ENCODE data around the gene SCTR.

SCTR gene

DNA sequence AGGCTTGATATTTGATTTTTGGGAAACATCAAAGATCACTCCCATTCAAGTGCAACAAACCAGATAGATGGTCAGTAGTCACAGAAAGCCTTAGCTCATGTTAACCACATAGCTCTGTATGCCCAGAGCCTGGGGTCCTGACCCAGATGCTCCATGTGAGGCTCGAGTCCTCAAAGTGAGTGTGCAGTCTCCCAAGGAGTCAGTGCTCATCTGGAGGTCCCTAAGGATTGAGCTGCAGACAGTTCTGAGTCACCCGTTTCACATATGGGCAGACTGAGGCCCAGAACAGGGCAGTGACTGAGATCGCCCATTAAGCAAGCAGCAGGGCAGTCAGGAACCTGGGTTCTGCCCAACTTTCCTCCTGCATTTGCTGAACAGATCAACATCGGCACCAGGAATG is 83.4 kb downstream of the SCTR start:
- no peak for DNase-seq

DNA sequence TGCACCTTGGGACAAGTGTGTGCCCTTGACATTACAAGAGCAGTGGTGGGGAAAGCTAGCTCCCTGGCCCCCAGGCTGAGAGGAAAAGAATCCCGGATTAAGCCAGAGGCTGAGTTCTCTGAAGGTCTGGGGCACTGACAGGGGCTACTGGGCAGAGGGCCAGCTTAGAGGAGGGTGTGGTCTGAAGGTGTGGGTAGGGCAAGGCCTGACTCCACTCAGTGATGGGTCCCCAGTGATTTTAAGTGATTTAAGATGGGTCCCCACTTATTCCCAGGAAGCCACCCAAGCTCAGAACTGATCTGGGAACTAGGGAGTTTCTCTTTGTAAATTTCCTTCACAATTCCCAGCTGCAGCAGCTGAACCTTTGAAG is 83.8 kb downstream of the SCTR start:
- DNase-seq, result no peak

DNA sequence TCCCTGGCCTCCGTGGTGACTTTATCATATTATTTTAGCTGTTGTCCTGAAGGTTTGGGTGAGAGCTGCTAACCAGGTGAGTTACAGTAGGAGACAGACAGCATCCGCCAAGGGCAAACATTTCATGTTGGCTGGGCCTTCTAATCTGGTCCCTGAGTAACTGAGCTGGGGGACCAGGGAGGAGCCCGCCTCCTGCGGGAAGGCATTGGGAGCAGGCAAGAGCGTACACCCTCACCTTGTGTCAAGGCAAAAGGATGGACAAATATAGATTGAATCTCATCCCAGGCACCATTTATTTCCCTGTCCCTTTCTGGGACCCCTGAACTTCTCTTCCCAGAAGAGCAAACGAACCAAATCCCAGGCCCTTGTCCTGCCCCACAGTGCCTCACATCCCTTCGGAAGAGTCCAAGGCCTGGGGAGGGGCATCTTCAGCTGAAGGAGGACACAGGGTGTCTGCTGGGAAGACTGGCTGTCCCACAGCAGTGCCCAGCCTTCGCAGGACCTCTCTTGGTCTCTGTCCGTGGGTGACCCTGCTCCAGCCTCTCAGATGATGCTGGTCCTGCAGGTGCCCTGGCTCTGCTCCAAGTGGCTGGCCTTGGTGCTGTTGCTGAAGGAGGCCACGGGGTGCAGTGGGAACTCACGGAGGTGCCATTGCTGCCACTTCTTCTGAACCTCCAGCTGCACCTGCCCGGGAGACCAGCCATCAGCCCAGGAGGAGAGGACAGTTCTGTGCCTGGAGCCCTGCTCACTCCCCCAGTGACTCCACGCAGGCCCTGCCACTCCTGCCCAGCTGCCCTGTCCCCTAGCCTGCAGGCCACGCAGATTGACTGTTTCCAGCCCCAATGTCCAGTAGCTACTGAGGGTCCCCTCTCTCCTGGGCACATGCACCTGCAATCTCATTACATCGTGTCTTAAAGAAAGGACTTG is 84.4 kb downstream of the SCTR start:
- DNase-seq, result no peak

DNA sequence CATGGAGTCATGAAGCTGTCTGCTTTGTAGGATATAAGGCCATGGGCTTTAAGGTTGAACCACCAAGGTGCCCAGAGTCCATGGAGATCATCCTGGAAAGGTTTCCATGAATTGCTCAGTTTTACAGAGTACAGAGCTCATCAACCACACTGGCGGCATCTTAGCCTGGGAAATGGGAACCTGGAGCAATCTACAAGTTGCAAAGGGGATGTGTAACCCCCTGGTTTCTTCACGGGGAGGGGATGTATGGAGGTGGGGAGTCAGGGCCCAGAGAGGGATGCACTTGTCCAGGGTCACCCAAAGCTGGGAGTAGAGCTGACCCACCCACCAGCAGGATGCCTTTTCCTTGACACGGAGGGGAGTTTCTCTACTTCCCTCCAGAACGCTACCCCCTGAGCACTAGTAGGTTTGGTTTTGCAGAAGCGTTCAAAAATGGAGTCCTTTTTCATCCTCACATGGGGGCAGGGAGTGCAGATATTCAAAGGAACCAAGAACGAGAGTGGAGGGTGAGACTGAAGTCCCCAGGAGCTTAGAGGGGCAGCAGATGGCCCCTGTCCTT is 85.5 kb downstream of the SCTR start:
- DNase-seq, result no peak

DNA sequence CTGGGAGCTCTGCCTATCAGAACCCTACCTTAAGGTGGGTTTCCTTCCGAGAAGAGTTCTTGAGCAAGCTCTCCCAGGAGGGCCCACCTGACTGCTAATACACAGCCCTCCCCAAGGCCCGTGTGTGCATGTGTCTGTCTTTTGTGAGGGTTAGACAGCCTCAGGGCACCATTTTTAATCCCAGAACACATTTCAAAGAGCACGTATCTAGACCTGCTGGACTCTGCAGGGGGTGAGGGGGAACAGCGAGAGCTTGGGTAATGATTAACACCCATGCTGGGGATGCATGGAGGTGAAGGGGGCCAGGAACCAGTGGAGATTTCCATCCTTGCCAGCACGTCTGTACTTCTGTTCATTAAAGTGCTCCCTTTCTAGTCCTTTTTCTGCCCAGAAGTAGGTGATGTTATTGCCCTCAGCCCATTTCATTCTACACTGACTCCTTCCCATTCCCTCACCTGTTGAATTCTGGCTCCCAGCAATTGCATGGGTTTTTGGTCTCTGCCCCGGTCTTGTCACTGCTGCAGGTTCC is 86.1 kb downstream of the SCTR start:
- no peak for DNase-seq

DNA sequence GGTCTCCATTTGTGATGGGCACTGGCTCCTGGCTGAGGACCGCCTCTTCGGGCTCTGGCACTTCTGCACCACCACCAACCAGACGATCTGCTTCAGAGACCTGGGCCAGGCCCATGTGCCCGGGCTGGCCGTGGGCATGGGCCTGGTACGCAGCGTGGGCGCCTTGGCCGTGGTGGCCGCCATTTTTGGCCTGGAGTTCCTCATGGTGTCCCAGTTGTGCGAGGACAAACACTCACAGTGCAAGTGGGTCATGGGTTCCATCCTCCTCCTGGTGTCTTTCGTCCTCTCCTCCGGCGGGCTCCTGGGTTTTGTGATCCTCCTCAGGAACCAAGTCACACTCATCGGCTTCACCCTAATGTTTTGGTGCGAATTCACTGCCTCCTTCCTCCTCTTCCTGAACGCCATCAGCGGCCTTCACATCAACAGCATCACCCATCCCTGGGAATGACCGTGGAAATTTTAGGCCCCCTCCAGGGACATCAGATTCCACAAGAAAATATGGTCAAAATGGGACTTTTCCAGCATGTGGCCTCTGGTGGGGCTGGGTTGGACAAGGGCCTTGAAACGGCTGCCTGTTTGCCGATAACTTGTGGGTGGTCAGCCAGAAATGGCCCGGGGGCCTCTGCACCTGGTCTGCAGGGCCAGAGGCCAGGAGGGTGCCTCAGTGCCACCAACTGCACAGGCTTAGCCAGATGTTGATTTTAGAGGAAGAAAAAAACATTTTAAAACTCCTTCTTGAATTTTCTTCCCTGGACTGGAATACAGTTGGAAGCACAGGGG is 87.1 kb downstream of the SCTR start:
- no peak for DNase-seq

DNA sequence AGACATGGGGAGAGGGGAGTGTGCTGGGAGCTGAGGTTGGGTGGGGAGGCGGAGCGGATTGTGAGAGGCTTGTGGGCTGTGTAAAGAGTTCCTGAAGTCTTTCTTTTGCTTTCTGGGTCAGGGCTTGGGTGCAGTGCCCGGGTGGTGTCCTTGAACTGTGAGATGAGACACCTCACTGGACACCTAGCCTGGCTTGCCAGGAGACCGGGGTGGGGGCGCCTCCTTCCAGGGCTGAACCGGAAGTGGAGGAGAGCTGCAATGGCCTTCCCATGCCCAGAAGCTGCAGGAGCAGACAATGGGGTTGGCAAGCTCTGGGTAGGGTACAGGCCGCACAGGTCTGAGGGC is 88.4 kb downstream of the SCTR start:
- DNase-seq, result no peak

DNA sequence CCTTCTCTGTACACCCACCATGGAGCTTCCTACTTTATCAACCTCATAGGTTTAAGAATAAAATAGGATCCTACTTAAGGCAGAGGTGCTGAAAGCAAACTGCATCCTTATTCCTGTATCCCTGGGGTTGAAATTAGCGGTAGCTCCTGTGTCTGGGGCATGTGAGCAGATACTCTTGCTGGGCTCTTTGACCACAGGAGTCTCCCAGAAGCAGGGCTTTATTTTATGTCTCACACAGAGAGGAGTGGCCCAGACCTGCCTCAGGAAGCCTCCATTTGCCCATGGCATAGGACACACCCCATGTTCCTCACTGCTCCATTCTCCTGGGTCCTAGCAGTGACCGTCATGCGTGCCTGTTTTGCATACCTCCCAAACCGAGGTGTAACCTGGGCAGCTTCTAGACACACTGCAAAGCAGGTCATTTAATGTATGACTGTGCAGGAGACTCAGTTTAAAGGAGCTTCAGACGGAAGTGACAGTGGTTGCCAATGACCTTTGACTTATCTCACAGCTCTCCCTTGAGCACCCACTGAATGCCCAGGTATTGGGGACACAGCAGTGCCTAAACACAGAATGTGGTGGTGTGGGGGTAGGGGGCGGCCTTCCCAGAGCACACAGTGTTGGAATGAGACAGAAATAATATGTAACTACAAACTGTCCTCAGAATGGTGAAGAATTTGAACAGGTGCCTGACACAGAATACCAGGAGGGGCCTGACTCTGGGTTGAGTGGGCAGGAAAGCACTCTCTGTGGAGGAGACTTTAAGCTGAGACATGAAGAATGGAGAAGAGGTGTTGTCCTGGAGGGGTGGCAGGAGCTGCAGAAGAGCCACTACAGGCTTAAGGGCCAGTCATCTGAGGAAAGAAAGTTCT is 89.0 kb downstream of the SCTR start:
- DNase-seq, result no peak

DNA sequence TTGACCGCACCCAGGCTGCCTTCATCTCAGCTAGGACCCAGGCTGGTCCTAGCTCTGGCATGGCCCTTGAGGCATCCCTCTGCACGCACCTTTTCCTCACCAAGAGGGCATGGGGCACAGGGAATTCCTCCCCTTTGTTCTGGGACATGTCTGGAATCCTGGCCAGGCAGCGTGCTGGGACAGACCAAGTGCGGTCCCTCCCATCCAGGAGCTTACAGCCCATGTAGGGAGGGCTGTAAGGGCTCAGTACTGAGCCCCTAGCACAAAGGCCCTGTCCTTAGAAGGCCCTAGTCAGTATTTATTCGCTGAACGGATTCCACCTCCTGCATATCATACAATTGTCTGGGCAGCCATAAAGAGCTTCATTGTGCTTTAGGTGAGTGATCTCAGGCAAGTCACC is 89.6 kb downstream of the SCTR start:
- no peak for DNase-seq

DNA sequence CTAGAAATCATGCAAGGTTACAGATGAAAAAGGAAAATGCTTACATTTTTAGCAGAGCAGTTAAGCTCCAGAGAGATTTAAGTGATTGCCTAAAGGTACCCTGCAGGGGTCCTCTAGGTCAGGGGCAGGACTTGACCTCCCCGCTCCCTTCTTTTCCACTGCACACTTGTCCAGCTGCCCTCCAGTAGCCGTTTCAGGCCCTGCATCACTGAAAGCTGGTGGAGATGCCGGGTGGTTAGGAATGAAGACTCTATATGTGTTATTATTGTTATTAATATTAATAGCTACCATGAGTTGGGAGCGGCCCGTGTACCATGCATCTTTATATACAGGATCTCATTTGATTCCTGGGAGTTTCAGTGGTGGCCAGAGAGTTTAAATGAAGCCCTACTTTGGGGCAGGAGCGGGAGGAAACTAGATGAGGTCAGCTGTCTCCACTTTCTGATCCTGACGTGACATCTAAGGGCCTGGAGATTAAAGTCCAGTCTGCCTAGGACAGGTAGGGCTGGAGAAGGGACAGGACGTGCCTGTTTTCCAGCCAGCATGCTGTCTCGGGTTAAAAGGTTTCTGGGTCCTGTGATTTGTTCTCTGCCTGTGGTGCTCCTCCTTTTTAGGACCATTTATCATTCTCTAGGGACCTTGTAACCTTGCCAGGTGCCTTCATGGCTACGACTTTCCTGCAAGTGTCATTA is 90.5 kb downstream of the SCTR start:
- no peak for DNase-seq

DNA sequence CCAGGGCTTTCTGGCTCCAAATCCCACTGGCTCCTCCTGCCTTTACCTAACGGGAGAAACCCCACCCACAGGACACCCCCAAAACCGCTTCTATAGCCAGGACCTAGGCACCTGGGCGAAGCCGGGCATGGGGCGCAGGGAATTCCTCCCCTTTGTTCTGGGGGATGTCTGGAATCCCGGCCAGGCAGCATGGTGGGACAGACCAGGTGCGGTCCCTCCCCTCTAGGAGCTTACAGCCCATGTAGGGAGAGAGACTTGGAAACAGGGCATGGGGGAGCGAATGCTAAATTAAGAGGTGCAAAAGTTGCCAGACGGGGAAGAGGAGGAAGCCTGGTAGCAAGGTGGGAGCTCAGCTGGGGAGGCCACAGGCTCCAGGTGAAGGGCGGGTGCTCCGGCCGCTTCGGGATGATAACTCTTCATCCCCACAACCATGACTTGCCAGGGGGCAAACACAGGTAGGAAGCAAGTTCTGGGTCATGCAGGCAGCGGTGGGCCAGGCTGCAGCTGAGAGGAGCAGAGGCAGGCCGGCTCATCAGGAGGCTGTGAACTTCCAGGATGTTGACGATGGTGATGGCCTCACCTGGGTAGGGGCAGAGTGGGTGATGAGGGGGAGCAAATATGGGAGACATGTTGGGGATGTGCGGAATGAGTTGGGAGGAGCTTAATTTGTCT is 91.3 kb downstream of the SCTR start:
- no peak for DNase-seq

DNA sequence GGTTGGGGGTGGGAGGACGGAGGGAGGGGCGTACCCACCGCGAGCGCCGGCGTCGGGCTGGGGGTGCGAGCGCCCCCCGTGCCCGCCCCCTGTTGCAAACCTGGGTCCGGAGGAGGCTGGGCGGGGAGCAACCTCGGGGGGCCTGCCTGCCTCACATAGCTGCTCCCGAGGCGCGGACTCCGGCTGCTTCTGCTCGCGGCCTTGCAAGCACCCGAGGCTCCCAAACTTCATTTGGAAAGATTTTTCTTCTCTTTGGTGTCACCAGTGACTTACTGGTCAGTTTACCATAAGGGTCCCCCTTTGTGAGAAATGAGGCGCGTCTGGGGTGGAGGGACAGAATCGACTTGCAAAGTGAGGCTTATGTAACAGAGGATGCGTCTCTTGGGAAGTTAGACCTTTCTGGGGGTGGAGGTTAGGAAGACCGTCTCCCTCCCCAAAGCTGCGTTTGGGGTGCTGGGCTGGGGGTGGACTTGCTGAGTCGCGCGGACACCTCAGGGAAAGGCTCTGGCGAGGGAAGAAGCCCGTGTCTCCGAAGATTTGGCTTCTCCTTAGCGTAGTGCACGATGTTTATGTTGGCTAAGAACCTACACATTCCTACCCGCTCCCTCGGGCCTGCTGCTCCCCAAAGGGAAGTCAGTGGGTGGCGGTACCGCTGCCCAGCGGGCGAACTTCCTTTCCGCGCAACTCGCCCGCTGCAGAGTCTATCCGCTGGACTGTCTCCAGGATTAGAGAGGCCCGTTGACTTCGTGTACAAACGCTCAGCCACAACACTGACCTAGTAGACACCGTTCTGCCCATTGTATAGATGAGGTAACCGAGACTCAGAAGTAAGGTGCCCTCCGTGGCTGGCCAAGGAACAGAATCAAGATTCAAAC is 92.1 kb downstream of the SCTR start:
- no peak for DNase-seq

DNA sequence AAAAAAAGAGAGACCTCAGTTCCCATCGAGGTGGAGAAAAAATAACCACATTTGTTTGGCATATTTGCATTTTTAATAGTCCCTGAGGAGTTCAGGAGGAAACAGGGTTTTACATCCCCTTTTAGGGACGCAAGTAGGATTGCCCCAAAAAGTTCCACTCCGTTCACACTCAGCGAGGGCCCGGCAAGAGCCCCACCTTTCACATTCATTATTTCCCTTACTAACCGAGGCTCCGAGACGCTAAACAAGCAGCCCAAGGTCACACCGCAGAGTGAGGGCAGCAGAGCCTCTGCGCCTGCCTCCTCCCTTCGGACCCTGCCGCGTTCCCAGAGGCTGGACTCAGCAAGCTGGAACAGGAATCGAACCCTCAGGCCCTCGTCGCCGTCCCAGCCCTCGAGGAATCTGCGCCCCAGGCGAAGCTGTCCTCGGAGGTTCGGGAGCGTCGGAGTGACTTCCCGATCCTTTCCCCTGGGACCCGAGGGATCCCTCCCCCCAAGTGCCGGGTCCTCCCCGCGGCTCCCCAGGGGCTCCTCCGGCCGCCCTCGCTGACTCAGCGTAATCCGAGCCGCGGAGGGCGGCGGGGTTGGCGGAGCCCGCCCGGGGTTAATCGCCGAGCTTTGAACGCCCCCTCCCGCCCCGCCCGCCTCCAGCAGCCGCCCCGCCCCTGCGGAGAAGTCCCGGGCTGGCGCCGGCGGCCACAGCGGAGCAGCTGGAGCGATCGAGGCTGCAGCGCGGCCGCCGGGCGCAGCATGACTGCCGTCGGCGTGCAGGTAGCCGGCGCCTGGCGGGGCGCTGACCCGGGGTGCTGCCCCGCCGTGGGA is 92.9 kb downstream of the SCTR start, which contains the start of gene TMEM37:
TSS of gene TMEM37 (plus strand) at position 700 of the 821 bp plus-strand sequence. CDS start at position 750, 50 bp downstream.
- no peak for DNase-seq

DNA sequence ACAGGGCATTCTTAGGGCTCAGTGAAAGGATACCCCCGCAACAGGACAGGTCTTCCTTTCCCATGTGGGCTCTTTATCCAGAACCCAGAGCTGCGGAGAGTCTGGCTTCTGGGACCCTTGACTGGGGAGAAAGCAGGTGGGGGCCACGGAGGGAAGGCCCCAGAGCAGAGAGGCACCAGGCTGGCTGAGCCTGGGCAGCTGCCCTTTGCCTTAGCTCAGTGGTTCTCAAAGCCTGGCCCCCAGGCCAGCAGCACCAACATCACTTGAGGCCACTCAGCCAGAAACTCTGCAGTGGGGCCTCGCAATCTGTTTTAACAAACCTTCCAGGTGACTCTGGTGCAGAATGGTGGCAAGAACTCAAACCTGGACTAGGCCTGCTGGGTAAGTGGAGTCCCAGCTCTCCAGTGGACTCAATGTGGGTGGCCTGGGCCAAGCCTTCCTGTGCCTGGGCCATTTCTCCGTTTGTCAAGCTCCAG is 94.2 kb downstream of the SCTR start:
- DNase-seq, result no peak

DNA sequence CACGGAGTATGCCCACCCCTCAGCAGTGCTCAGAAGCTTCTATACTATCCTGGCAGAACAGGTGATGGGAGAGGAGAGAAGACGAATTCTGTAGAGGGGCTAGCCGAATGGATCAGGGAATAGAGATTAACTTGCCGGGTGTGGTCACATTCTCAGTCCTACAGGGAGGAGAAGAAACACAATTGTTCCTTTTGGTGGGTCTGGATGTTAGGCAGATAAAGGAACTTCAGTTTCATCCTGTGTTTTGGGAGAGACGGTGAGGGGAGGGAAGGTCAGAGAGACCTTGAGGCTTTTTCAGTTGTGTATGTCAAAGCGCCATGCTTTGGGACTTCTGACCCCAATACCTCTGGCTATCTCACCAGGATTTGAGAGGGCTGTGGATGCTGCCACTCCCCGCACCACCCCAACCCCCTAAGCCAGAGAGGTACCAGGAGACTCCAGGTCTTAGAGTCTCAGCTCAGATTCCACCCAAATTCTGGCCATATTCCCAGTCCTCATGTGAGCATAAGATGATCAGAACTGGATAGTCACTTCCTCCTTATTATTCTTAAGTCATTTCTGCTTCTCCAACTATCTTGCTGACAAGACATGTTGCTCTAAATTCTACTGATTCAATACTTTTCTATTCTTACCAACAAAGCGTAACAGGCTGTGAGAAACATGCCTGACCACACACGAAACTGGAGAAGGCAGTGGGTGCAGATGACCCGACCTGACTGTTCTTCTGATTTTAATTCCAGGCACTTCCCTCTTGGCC is 94.9 kb downstream of the SCTR start:
- no peak for DNase-seq

DNA sequence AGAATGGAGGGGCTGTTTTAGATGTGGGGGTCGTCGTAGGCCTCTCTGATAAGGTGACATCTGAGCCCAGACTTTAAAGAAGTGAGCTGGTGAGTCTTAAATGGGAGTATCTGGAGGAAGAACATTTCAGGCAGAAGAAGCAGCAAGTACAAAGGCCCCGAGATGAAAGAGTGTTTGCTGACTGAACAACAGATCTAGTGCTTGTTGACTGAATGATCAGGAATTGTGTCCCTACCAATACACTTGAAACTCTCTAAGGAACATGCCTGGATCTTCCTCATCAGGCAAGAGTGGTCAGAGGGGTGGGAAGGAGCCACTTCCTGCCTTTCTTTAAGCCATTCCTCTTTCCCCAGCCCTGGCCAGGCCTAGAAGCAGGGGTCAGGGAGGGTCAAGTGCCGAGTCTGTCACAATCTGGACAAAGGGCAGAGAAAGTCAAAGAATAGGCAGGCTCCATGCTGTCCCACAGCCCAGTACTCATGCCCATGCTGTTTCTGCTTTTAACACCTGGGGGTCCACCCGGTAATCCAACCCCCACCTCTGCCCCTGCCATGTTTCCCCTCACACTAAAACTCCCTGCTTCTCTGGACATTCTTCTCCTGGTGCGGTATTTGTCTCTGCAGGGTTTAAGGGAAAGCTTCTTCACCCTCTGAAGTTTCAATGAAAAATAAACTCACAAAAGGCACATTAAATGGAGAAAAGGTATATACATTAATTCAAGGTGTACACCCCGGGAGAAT is 95.6 kb downstream of the SCTR start:
- DNase-seq, result no peak

DNA sequence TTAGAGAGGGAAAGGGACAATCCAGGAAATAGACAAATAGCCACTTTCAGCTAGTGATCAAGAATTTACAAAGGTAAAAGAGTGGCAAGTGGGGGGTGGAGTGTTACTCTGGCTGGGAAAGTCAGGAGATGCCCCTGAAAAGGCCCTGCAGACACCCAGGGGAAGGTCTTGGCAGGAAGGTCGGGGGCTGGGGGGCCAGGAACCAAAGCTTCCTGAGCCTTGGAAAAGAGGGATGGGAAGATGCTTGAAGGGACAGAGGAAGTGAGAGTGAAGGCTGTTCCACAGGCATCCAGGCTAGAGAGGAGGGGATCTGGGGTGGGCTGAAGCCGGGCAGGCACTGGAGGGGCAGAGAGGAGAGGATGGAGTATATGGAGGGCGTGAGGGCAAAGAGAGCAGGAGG is 96.5 kb downstream of the SCTR start:
- DNase-seq, result no peak
